ENCODE measurements around the gene PPP1R3G.
"Not testable (repeated sequence)": the region's sequence is repeated elsewhere in the genome, so short reads cannot be mapped to it uniquely, and the experiment has no call there.

The PPP1R3G gene

DNA sequence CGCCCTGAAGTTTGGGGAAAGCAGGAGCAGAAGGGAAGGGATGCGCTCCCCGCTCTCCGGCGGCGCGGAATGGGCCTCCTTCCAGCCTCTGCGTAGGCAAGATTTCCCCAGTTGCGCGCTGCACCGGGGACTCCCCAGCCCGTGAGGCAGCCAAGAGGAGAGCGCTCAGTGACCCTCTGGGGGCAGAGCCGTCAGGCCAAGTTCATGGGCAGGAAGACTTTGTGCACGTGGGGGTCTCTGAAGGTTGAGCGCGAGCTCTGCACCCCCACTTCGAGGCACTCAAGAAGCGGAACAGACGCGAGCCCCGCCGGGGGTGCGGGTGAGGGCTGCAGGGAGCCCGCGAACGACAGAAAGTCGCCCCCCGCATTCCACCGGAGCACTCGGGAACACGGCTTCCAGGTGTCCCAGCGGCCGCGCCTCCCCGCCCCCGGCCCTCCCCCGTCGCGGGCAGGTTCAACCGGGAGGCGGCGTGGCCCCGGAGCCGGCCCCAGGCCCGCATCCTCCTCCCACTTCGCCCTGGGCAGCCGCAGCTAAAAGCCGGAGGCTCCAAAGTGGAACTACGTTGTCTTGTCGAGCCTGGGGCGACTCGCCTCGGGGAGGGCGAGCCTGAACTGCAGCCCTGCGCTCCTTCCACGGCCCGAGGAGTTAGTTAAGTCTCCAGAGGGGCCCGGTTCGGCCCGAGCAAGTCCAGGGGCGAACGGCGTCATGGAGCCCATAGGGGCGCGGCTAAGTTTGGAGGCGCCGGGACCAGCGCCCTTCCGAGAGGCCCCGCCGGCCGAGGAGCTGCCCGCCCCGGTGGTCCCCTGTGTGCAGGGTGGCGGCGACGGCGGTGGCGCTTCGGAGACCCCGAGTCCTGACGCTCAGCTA is at the start of gene PPP1R3G:
PPP1R3G (plus strand) TSS at position 561 of the 867 bp plus-strand sequence; CDS start at position 706, 145 bp downstream.
- DNase-seq: no peak

- no peak for DNase-seq
These were observed 48.9 kb upstream of the PPP1R3G start for GRCh38 chr6:5036269-5036668.

- no peak for DNase-seq
These were observed 43.2 kb upstream of the PPP1R3G start for GRCh38 chr6:5041955-5042354.

GRCh38 chr6:5042436-5042835 is 42.7 kb upstream of the PPP1R3G start:
- no peak for DNase-seq

DNA sequence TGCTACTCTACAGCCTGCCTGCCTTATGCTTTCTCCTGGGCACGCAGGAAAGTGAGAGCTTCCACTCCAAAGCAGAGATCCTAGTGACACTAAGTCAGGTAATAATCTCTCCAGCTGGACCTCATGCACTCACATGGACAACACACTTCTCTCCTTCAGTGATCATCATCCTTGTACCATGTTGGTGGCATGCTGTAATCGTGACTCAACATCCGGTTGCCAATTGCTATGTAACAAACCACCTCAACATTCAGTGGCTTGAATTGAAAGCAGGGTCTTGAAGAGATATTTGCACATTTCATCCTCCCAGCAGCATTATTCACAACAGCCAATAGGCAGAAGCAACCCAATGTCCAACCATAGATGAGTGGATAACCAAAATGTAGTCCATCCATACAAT is 40.3 kb upstream of the PPP1R3G start:
- no peak for DNase-seq

GRCh38 chr6:5045416-5045815 is 39.7 kb upstream of the PPP1R3G start:
- no peak for DNase-seq

- no peak for DNase-seq
These were observed 38.7 kb upstream of the PPP1R3G start for GRCh38 chr6:5046430-5046829.

DNA sequence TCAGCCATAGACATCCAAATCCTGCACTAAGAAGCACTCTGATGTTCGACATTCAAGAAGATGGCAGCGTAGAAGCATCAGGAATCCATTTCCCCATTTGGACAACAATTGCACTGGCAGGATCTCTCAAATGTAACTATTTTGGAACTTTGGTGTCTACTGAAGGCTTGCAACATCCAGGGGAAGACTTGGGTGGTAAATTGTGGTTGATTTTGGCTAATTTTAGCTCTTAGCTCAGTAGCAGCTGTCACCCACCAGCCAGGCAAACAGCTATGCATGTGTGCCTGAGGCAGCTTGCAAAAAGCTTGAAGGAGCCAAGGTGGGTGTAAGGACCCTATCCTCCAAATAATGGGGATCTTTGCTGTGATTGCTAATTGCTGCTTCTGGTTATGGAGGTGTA is 35.1 kb upstream of the PPP1R3G start:
- no peak for DNase-seq

- no peak for DNase-seq
These were observed 33.7 kb upstream of the PPP1R3G start for GRCh38 chr6:5051394-5051793.

DNA sequence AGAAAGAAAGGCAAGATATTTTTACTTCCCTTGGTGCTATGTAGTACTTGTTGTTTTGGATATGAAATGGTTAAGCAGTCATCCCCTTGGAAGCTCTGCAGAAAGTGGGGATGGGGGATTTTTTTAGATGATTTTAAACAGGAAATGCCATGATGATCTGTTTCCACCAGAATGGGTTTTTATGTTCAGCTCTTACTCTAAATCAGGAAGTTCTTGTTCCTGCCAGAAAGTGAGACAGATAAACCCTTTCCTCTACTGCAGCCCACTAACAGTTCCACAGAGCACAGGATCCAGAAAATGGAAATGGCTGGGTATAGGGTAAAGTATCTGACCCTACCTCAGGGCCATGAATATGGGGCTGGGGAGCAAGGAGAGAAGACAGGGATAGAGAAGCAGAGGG is 32.1 kb upstream of the PPP1R3G start:
- DNase-seq: no peak

GRCh38 chr6:5053864-5054244 is 31.3 kb upstream of the PPP1R3G start:
- no peak for DNase-seq

GRCh38 chr6:5054245-5054873 is 30.8 kb upstream of the PPP1R3G start:
- DNase-seq: no peak

DNA sequence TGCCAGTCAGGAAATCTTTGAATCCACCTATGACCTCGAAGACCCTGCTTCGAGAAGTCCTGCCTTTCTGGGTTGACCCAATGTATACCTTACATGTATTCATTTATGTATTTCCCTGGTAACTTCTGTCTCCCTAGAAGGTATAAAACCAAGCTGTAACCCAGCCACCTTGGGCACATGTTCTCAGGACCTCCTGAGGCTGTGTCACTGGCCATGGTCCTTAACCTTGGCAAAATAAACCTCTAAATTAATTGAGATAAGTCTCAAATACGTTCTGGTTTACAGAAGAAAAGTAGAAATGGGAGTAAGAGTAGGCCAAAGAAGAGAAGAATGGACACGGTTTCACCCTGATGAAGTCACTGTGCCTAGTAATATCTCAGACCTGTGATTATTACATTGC is 30.0 kb upstream of the PPP1R3G start:
- DNase-seq: no peak

DNA sequence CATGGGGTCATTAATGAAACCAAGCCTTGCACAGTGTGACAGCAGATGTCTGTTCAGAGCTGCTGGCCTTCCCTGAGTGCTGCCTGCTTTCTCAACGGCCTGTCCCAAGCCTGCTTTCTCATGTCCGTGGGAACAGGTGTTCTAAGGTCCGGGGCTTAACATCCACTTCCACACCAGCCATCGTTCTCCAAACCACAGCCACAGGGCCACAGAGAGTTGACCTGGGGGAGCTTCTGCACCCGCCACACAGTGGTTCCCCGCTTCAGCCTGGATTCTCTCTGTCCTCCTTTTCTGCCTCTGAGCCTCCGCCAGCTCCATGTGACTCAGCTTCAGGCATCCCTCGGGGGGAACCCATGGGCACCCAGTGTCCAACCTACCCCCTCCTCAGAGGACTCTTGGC is 26.9 kb upstream of the PPP1R3G start:
- DNase-seq: no peak

DNA sequence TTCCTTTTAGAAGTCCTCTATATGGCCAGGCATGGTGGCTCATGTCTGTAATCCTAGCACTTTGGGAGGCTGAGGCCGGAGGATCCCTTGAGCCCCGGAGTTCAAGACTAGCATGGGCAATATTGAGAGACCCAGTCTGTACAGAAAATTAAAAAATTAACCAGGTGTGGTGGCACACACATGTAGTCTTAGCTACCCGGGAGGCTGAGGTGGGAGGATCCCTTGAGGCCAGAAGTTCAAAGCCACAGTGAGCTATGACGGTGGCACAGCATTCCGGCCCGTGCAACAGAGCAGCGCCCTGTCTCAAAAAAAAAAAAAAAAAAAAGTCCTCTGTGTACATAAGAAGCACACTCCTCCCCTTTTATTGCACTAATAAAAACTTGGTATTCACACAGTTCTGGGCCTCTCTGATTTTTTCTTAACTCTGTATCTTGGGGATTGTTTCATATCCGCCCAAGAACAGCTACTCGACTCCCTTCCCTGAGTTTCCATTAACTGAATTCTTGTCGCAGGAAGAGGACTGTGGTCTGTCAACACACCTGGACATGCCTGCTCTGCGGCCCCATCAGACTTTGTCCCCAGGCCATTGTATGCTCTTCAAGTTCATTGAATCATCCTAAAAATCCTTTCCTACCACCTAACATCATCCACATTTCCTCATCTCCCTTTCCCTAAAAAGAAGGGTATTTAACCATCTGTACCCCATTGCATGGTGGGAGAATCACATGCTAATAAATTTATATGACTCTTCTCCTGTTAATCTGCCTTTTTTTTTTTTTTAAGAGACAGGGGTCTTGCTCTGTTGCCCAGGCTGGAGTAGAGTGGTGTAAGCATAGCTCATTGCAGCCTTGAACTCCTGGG is 25.9 kb upstream of the PPP1R3G start:
- no peak for DNase-seq

GRCh38 chr6:5060439-5060838 is 24.7 kb upstream of the PPP1R3G start:
- not testable (repeated sequence) for DNase-seq

GRCh38 chr6:5061152-5061551 is 24.0 kb upstream of the PPP1R3G start:
- no peak for DNase-seq

GRCh38 chr6:5063617-5064016 is 21.5 kb upstream of the PPP1R3G start:
- DNase-seq: no peak

DNA sequence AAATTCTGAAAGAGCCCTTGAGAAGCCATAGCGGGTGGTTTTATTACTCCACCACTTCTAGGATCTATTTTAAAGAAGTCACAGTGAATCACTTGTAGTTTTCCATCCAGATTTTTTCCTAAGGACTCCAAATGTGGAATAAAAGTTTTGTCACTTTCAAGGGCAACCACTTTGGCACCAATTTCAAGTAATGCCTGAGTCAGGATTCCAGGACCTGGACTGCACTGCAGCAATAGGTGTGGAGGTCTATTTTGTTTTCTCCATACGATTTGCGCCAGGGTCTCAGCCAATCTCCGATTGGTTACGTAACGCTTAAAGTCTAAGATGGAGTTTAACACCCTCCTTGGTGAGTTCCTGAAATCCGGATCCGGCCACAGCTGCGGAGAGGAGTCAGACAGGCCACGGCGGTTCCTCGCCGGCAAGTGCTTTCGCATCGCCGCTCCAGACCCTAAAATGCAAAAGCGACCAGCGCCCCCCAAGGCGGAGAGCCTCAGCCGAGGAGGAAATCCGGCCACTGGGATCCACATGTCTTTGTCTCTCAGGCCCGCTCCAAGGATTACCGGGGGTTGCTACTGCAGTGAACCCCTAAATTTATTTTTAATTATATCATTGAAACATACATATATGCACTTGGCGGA is 18.6 kb upstream of the PPP1R3G start:
- DNase-seq: no peak

DNA sequence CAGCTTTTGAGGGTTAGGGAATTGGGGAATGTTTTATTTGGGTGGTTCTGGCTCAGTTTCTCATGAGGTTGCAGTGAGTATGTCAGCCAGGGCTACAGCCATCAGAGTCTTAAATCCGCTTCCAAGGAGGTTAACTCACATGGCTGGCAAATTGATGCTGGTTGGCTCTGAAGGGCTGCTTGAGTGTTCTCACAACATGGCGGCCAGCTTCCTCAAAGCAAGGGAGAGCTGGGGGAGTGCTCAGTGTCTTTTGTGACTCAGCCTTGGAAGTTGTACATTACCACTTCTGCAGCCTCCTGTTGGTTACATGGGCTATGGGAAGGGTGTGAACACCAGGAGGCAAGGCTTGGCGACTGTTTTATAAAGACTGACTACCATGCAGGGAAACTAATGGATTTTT is 17.8 kb upstream of the PPP1R3G start:
- DNase-seq: no peak

- DNase-seq: no peak
These were observed 16.9 kb upstream of the PPP1R3G start for GRCh38 chr6:5068153-5068751.

DNA sequence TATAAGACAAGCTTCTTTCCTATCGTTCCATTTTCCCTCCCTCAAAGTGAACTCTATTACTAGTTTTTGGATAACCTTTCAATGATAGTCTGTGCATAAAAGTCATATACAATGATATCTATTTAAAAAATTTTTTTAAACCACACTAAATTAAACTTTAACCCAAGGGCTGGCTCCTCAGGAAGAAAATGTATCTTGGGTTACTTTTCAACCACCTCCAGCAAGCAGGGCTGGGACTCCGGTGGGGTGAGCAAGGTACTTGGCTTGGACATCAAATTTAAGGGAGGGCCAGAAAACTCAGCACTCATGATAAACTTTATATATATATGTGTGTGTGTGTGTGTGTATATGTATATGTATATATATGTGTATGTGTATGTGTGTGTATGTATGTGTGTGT is 13.9 kb upstream of the PPP1R3G start:
- DNase-seq: no peak

- no peak for DNase-seq
These were observed 12.7 kb upstream of the PPP1R3G start for GRCh38 chr6:5072440-5072839.
